Loucy (cell line): ENCODE results near the gene UGP2.
"Not testable (repeated sequence)": the region's sequence is repeated elsewhere in the genome, so short reads cannot be mapped to it uniquely, and the experiment has no call there.

ENCODE experiments used
- H2AFZ ChIP-seq: fragments of 200-600 bp; sonication (generic); 2 replicates; pipeline ENCODE4 v1.6.0; 2016; ENCODE audit warnings: antibody characterized with exemption, mild to moderate bottlenecking, low read length, moderate library complexity
- H3F3A ChIP-seq: fragments of 200-600 bp; 2 replicates; pipeline ENCODE4 v1.6.0; 2016; ENCODE audit warnings: antibody characterized with exemption, low read depth, mild to moderate bottlenecking
- H3K27me3 ChIP-seq: fragments of 200-600 bp; sonication (generic); 2 replicates; pipeline ENCODE4 v1.6.1; 2014; ENCODE audit warnings: low read length, mild to moderate bottlenecking; ENCODE audit not compliant: insufficient read depth, poor library complexity, severe bottlenecking
- H3K36me3 ChIP-seq: fragments of 200-600 bp; sonication (generic); 2 replicates; pipeline ENCODE4 v1.6.1; 2016; ENCODE audit warnings: low read length; ENCODE audit not compliant: insufficient read depth
- H3K4me1 ChIP-seq: fragments of 200-600 bp; sonication (generic); 2 replicates; pipeline ENCODE4 v1.5.1; 2014; ENCODE audit warnings: low read length, mild to moderate bottlenecking; ENCODE audit not compliant: insufficient read depth, poor library complexity, severe bottlenecking
- H3K4me2 ChIP-seq: fragments of 200-600 bp; sonication (generic); 2 replicates; pipeline ENCODE4 v1.6.0; 2014; ENCODE audit warnings: antibody characterized with exemption, low read length, low read depth, mild to moderate bottlenecking; ENCODE audit not compliant: poor library complexity, severe bottlenecking
- H3K4me3 ChIP-seq: fragments of 200-600 bp; sonication (generic); 2 replicates; pipeline ENCODE4 v1.5.1; 2014; ENCODE audit warnings: low read length, mild to moderate bottlenecking, mixed read lengths; ENCODE audit not compliant: poor library complexity, severe bottlenecking
- H3K79me2 ChIP-seq: fragments of 200-600 bp; sonication (generic); 2 replicates; pipeline ENCODE4 v1.6.1; 2014; ENCODE audit warnings: low read length; ENCODE audit not compliant: insufficient read depth
- H3K9ac ChIP-seq: fragments of 200-600 bp; sonication (generic); 2 replicates; pipeline ENCODE4 v1.6.0; 2014; ENCODE audit warnings: mild to moderate bottlenecking, low read depth, low read length, moderate library complexity; ENCODE audit not compliant: poor library complexity, severe bottlenecking
- H3K9me2 ChIP-seq: fragments of 200-600 bp; sonication (generic); replicated peaks from 2 replicates; pipeline ENCODE4 v1.6.1; 2016; ENCODE audit warnings: low read depth, low read length, mixed read lengths
- H3K9me3 ChIP-seq: fragments of 200-600 bp; sonication (generic); 2 replicates; pipeline ENCODE4 v1.6.1; 2014; ENCODE audit warnings: mild to moderate bottlenecking, antibody characterized with exemption, low read length, low read depth; ENCODE audit not compliant: insufficient read depth
- H4K20me1 ChIP-seq: fragments of 200-600 bp; sonication (generic); 2 replicates; pipeline ENCODE4 v1.6.0; 2014; ENCODE audit warnings: antibody characterized with exemption, low read length, mild to moderate bottlenecking; ENCODE audit not compliant: insufficient read depth, poor library complexity, severe bottlenecking
- CTCF ChIP-seq: fragments of 200-600 bp; sonication (generic); conservative IDR thresholded peaks from 2 replicates; pipeline ENCODE4 v1.5.1; 2014; ENCODE audit warnings: mild to moderate bottlenecking, antibody characterized with exemption, low read length
- EZH2phosphoT487 ChIP-seq: fragments of 200-600 bp; IDR thresholded peaks from 2 replicates; pipeline ENCODE4 v1.6.1; 2018; ENCODE audit warnings: antibody characterized with exemption, mild to moderate bottlenecking, moderate library complexity, borderline replicate concordance

UGP2 gene

GRCh38 chr2:63796796-63797195, 44.9 kb upstream of the UGP2 start:
- Histone ChIP-seq H3K27me3 (no peaks in the 10 kb centered on the region), H4K20me1 (no peaks in the 10 kb centered on the region)

GRCh38 chr2:63801455-63801854, 40.2 kb upstream of the UGP2 start:
- Histone ChIP-seq H3K4me2 (no peak overlapping the region), H3K27me3 (no peaks in the 10 kb centered on the region), H3F3A (no peaks in the 10 kb centered on the region), H4K20me1 (no peaks in the 10 kb centered on the region), H3K79me2 (no peaks in the 10 kb centered on the region), H3K9me3 (no peaks in the 10 kb centered on the region), H3K4me1 (no peaks in the 10 kb centered on the region), H3K9me2 (no peaks in the 10 kb centered on the region), H3K4me3 (no peak overlapping the region), H2AFZ (no peak overlapping the region), H3K9ac (no peak overlapping the region), H3K36me3 (no peaks in the 10 kb centered on the region)
- TF ChIP-seq CTCF: no peak
- no peak for TF ChIP-seq EZH2phosphoT487

More at GRCh38 chr2:63796796-63797195, 44.9 kb upstream of the UGP2 start:
- no peaks in the 10 kb centered on the region for H3K9me3 ChIP-seq
- H3K4me1 ChIP-seq: no peaks in the 10 kb centered on the region
- H2AFZ ChIP-seq: no peak overlapping the region
- no peaks in the 10 kb centered on the region for H3K9me2 ChIP-seq
- no peak overlapping the region for H3K4me3 ChIP-seq
- H3F3A ChIP-seq: no peaks in the 10 kb centered on the region
- no peaks in the 10 kb centered on the region for H3K36me3 ChIP-seq
- H3K9ac ChIP-seq: no peak overlapping the region
- H3K4me2 ChIP-seq: no peak overlapping the region
- H3K79me2 ChIP-seq: no peaks in the 10 kb centered on the region
- TF ChIP-seq EZH2phosphoT487 (no peak), CTCF (no peak)

- Histone ChIP-seq H3F3A (no peaks in the 10 kb centered on the region), H3K27me3 (no peaks in the 10 kb centered on the region), H2AFZ (no peak overlapping the region), H3K9ac (no peak overlapping the region), H4K20me1 (no peaks in the 10 kb centered on the region), H3K4me1 (no peaks in the 10 kb centered on the region), H3K36me3 (no peaks in the 10 kb centered on the region), H3K4me2 (no peak overlapping the region), H3K9me2 (no peaks in the 10 kb centered on the region), H3K4me3 (no peak overlapping the region), H3K9me3 (no peaks in the 10 kb centered on the region), H3K79me2 (no peaks in the 10 kb centered on the region)
- TF ChIP-seq CTCF: no peak
- TF ChIP-seq EZH2phosphoT487: no peak
Observed at GRCh38 chr2:63805412-63805811, 36.3 kb upstream of the UGP2 start.

- H3K9ac ChIP-seq, H3K4me1 ChIP-seq, H3K9me3 ChIP-seq, H3K36me3 ChIP-seq, H4K20me1 ChIP-seq, H3K27me3 ChIP-seq, H3K4me2 ChIP-seq, H2AFZ ChIP-seq, H3K9me2 ChIP-seq, H3K4me3 ChIP-seq, H3F3A ChIP-seq, H3K79me2 ChIP-seq: not testable (repeated sequence)
Observed at GRCh38 chr2:63808036-63808435, 33.7 kb upstream of the UGP2 start.

- H3K4me2 ChIP-seq, H3K36me3 ChIP-seq, H3K27me3 ChIP-seq, H3K79me2 ChIP-seq, H3F3A ChIP-seq, H3K9me2 ChIP-seq, H3K4me1 ChIP-seq, H3K9me3 ChIP-seq, H3K9ac ChIP-seq, H2AFZ ChIP-seq, H4K20me1 ChIP-seq, H3K4me3 ChIP-seq: not testable (repeated sequence)
Observed at GRCh38 chr2:63808911-63809310, 32.8 kb upstream of the UGP2 start.
